Measurements from ENCODE around the gene ZFHX3. TPM values are rescaled to one million over a fixed set of nuclear protein-coding genes. Genes with fewer than 3 reads are reported as not detected.

The ZFHX3 gene
- total RNA-seq, 2 donors from 2014 or later, result 0.79 to 2.2 TPM

- H3K27ac Mint-ChIP-seq, result no peak overlapping the region
- H3K4me3 ChIP-seq (ENCODE audit: low read length), result no peak overlapping the region
- no peaks in the 10 kb centered on the region for H3K36me3 ChIP-seq (ENCODE audit: control insufficient read depth, insufficient read depth, low read length)
- no peak overlapping the region for H3K9ac ChIP-seq (ENCODE audit: extremely low read depth, low read length, poor library complexity, severe bottlenecking)
- H3K27me3 ChIP-seq (ENCODE audit: control insufficient read depth, insufficient read depth, low read length, poor library complexity, severe bottlenecking), result no peaks in the 10 kb centered on the region
- H3K9me3 ChIP-seq (ENCODE audit: control insufficient read depth, low read length), result no peaks in the 10 kb centered on the region
- WGBS, 2 experiments (ENCODE audit: insufficient coverage in 1 of 2, insufficient read length in 1 of 2), result 93 to 97% methylated on average over 9 to 10 of the region's 10 CpGs
- no peak for TF ChIP-seq CTCF (conservative IDR thresholded peaks at IDR 0.05)
- no peak for DNase-seq
- H3K27ac ChIP-seq (ENCODE audit: low read depth, low read length), result no peak overlapping the region
- no peaks in the 10 kb centered on the region for H3K36me3 Mint-ChIP-seq (ENCODE audit: low read depth)
- H3K4me3 Mint-ChIP-seq, result no peak overlapping the region
- peaks cover 2% of the 10 kb centered on the region for H3K27me3 Mint-ChIP-seq (ENCODE audit: insufficient read depth)
- no peaks in the 10 kb centered on the region for H3K9me3 Mint-ChIP-seq
- H3K4me1 ChIP-seq (ENCODE audit: control insufficient read depth, insufficient read depth, low read length), result peaks cover 10% of the 10 kb centered on the region
- peaks cover 28% of the 10 kb centered on the region for H3K4me1 Mint-ChIP-seq
These were observed 108.7 kb downstream of the ZFHX3 start for GRCh38 chr16:72939247-72939646.

- DNase-seq, result no peak
- no peaks in the 10 kb centered on the region for H3K9me3 ChIP-seq (ENCODE audit: control insufficient read depth, low read length)
- no peak overlapping the region for H3K9ac ChIP-seq (ENCODE audit: extremely low read depth, low read length, poor library complexity, severe bottlenecking)
- H3K4me1 ChIP-seq (ENCODE audit: control insufficient read depth, insufficient read depth, low read length), result peaks cover 10% of the 10 kb centered on the region
- H3K27me3 ChIP-seq (ENCODE audit: control insufficient read depth, insufficient read depth, low read length, poor library complexity, severe bottlenecking), result no peaks in the 10 kb centered on the region
- H3K27ac ChIP-seq (ENCODE audit: low read depth, low read length), result no peak overlapping the region
- H3K36me3 Mint-ChIP-seq (ENCODE audit: low read depth), result no peaks in the 10 kb centered on the region
- 93 to 95% methylated on average over 5 of the region's 7 CpGs for WGBS, 2 experiments (ENCODE audit: insufficient coverage in 1 of 2, insufficient read length in 1 of 2)
- no peak overlapping the region for H3K27ac Mint-ChIP-seq
- H3K36me3 ChIP-seq (ENCODE audit: control insufficient read depth, insufficient read depth, low read length), result no peaks in the 10 kb centered on the region
- H3K4me1 Mint-ChIP-seq, result peaks cover 28% of the 10 kb centered on the region
- no peak for TF ChIP-seq CTCF (conservative IDR thresholded peaks at IDR 0.05)
- H3K4me3 Mint-ChIP-seq, result no peak overlapping the region
- no peak overlapping the region for H3K4me3 ChIP-seq (ENCODE audit: low read length)
- no peaks in the 10 kb centered on the region for H3K9me3 Mint-ChIP-seq
- H3K27me3 Mint-ChIP-seq (ENCODE audit: insufficient read depth), result peaks cover 2% of the 10 kb centered on the region
These were observed 109.1 kb downstream of the ZFHX3 start for GRCh38 chr16:72938795-72939164.

- Mint-ChIP-seq H3K9me3 (no peaks in the 10 kb centered on the region), H3K36me3 (ENCODE audit: low read depth) (no peaks in the 10 kb centered on the region), H3K27me3 (ENCODE audit: insufficient read depth) (peaks cover 2% of the 10 kb centered on the region), H3K4me3 (no peak overlapping the region), H3K4me1 (peaks cover 28% of the 10 kb centered on the region), H3K27ac (no peak overlapping the region)
- DNase-seq, result no peak
- H3K9ac ChIP-seq (ENCODE audit: extremely low read depth, low read length, poor library complexity, severe bottlenecking), result no peak overlapping the region
- no peaks in the 10 kb centered on the region for H3K27me3 ChIP-seq (ENCODE audit: control insufficient read depth, insufficient read depth, low read length, poor library complexity, severe bottlenecking)
- 92 to 93% methylated on average over 17 to 22 of the region's 22 CpGs for WGBS, 2 experiments (ENCODE audit: insufficient coverage in 1 of 2, insufficient read length in 1 of 2)
- peaks cover 10% of the 10 kb centered on the region for H3K4me1 ChIP-seq (ENCODE audit: control insufficient read depth, insufficient read depth, low read length)
- no peak overlapping the region for H3K27ac ChIP-seq (ENCODE audit: low read depth, low read length)
- no peak overlapping the region for H3K4me3 ChIP-seq (ENCODE audit: low read length)
- no peaks in the 10 kb centered on the region for H3K36me3 ChIP-seq (ENCODE audit: control insufficient read depth, insufficient read depth, low read length)
- no peak for TF ChIP-seq CTCF (conservative IDR thresholded peaks at IDR 0.05)
- H3K9me3 ChIP-seq (ENCODE audit: control insufficient read depth, low read length), result no peaks in the 10 kb centered on the region
These were observed 109.8 kb downstream of the ZFHX3 start for GRCh38 chr16:72937916-72938794.
